Glutamatergic neuron (in vitro differentiated cells): ENCODE results near the gene MICAL3. TPM values are rescaled to one million over a fixed set of nuclear protein-coding genes. Genes with fewer than 3 reads are reported as not detected.

Experiments
- DNase-seq: peaks from one replicate; pipeline ENCODE4 v3.0.0; 2022
- H3K27ac Mint-ChIP-seq: one replicate; pipeline ENCODE4 v1.8.0; 2020; ENCODE audit warnings: mild to moderate bottlenecking, mixed read lengths, inconsistent platforms; ENCODE audit not compliant: unreplicated experiment
- H3K27me3 Mint-ChIP-seq: one replicate; pipeline ENCODE4 v1.8.0; 2020; ENCODE audit warnings: mild to moderate bottlenecking, moderate library complexity, mixed read lengths, inconsistent platforms; ENCODE audit not compliant: unreplicated experiment
- H3K36me3 Mint-ChIP-seq: one replicate; pipeline ENCODE4 v1.8.0; 2020; ENCODE audit warnings: mild to moderate bottlenecking, mixed read lengths, inconsistent platforms; ENCODE audit not compliant: unreplicated experiment
- H3K4me1 Mint-ChIP-seq: one replicate; pipeline ENCODE4 v1.8.0; 2020; ENCODE audit warnings: mild to moderate bottlenecking, low read depth, mixed read lengths, inconsistent platforms; ENCODE audit not compliant: unreplicated experiment
- H3K4me3 Mint-ChIP-seq: one replicate; pipeline ENCODE4 v1.8.0; 2020; ENCODE audit warnings: mild to moderate bottlenecking, mixed read lengths, inconsistent platforms; ENCODE audit not compliant: unreplicated experiment
- H3K9me3 Mint-ChIP-seq: one replicate; pipeline ENCODE4 v1.8.0; 2020; ENCODE audit warnings: mild to moderate bottlenecking, moderate library complexity, mixed read lengths, inconsistent platforms; ENCODE audit not compliant: unreplicated experiment
- total RNA-seq: library from RNA; stranded (reverse); fragmentation: NEBNext Ultra II Directional; extraction: Animal tissue kit (Norgen Biotek cat#: 25700); gene quantifications from one replicate; pipeline ENCODE4 v1.2.1, GENCODE V29; 2021; ENCODE audit not compliant: unreplicated experiment
- TF ChIP-seq, protein P1 (sequence below): fragments of 200-600 bp; sonication (generic); IDR thresholded peaks from one replicate; pipeline ENCODE4 v1.5.0; 2021; ENCODE audit not compliant: partially characterized antibody, unreplicated experiment

MICAL3 gene
- total RNA-seq, 1 donor from 2014 or later = 132 TPM

DNA sequence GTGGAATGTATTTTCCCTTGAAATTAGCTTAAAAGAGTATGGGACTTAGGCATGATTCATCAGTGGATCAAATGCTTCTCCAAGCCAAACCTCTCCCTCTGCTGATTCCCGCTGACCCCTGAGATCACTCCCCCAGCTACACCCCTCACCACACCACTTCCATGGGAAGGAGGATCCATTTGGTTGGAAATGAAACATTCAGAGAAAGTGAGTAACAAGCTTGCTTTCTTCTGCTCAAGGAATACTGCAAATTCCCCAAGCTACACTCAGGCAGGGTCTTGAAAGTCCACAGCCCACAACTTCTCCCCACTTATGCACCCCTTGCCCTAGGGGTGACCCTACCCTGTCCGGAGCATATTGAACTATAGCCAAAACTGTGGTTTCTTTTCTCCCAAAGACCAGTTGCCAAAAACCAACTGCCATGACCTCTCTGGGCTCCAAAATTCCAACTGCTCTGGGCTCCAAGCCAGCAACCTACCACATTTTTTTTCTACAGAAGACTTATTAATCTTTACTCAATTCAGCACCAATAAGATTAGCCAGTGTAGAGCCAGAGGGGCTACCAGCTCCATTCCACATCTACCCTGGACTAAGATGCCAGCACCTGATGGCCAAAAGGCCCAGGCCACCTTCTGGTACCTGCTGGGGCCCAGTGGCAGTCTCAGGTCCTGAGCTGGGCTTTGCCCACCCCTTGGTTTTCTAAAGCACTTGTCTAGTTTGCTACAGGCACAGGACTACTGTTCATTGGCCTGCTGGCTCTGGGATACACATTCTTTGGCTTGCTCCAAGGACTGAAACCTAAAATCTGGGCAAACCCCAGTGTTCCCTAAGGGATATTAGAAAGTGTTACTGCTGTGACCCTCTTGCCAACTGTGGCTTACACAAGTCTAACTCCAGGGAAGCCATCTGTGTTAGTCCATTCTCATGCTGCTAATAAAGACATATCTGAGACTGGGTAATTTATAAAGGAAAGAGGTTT is 101.1 kb downstream of the MICAL3 start:
- TF ChIP-seq, protein P1, sequence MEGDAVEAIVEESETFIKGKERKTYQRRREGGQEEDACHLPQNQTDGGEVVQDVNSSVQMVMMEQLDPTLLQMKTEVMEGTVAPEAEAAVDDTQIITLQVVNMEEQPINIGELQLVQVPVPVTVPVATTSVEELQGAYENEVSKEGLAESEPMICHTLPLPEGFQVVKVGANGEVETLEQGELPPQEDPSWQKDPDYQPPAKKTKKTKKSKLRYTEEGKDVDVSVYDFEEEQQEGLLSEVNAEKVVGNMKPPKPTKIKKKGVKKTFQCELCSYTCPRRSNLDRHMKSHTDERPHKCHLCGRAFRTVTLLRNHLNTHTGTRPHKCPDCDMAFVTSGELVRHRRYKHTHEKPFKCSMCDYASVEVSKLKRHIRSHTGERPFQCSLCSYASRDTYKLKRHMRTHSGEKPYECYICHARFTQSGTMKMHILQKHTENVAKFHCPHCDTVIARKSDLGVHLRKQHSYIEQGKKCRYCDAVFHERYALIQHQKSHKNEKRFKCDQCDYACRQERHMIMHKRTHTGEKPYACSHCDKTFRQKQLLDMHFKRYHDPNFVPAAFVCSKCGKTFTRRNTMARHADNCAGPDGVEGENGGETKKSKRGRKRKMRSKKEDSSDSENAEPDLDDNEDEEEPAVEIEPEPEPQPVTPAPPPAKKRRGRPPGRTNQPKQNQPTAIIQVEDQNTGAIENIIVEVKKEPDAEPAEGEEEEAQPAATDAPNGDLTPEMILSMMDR = no peak
- Mint-ChIP-seq H3K27ac (no peak overlapping the region), H3K36me3 (peaks cover 4% of the 10 kb centered on the region), H3K27me3 (peaks cover 4% of the 10 kb centered on the region), H3K4me1 (peaks cover 45% of the 10 kb centered on the region), H3K9me3 (peaks cover 7% of the 10 kb centered on the region), H3K4me3 (no peak overlapping the region)
- no peak for DNase-seq

DNA sequence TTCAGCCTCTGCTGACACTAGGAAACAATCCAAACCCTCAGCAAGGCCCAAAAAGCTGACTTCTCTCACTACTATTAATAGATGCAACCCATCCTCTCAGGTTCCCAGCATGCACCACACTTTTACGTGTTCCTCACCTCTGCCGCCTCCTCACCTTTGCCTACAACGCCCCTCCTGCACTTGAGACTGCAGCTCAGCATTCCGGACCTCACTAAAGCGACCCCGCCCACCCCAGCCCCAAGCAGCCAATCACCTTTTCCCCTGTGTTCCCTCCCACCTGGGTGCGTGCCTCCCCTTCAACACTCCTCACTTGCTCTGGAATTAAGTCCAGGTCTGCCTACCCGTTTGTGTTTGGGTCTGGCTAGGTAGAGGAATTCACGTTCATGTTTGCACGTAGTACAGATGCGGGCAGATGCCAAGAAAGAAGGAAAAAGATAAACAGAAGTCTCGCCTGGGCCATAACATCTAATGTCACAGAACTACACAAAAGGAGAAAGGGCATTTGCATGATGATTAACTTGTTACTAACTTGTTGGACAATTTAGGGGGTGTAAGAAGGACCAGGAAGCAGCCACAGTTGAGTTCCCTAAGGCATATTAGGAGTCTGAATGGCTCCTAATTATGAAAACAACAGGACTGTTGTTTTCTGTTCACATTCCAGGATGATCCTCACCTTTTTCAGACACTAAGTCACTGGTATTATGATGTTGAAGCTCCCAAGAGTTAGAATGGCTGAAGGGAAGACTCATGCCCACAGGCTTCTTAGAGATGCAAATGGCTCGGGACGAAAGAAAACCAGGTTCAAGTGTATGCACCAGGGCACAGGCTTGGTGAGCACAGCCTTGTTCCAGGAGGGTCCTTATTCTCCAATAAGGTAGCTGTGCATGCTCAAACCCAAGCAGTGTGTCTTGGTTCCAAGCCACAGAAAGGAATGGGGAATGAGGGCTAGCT is 102.2 kb downstream of the MICAL3 start:
- Mint-ChIP-seq H3K4me1 (peaks cover 42% of the 10 kb centered on the region), H3K27me3 (peaks cover 4% of the 10 kb centered on the region), H3K36me3 (no peaks in the 10 kb centered on the region), H3K27ac (no peak overlapping the region), H3K4me3 (no peak overlapping the region), H3K9me3 (peaks cover 5% of the 10 kb centered on the region)
- no peak for DNase-seq
- TF ChIP-seq, protein P1 = no peak

DNA sequence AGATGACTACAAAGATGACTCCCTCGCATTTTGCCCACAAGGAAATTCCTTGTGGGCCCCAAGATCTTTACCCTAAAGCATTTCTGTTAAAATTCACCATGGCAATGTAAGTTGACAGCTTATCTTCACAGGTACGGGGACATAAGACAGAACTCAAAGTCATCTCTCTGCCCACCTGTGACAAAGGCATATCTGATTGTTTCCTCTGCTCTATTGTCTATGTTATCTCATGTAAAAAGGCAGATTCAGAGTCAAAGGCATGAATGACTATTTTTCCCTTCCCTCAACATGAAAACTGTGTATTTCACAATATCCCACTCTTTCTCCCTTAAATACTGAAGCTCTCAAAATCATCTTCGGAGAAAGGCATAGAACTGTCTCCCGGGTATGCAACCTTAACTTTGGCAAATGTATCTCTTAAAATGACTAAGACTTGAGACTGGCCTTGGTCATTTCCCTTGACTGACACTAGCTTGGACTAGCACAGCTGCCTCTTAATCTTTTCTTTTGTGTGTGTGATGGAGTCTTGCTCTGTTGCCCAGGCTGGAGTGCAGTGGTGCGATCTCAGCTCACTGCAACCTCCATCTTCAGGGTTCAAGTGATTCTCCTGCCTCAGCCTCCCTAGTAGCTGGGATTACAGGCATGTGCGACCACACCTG is 103.2 kb downstream of the MICAL3 start:
- peaks cover 37% of the 10 kb centered on the region for H3K4me1 Mint-ChIP-seq
- peaks cover 4% of the 10 kb centered on the region for H3K27me3 Mint-ChIP-seq
- TF ChIP-seq, protein P1 = no peak
- no peak overlapping the region for H3K27ac Mint-ChIP-seq
- no peaks in the 10 kb centered on the region for H3K36me3 Mint-ChIP-seq
- peaks cover 4% of the 10 kb centered on the region for H3K9me3 Mint-ChIP-seq
- no peak for DNase-seq
- H3K4me3 Mint-ChIP-seq = no peak overlapping the region

DNA sequence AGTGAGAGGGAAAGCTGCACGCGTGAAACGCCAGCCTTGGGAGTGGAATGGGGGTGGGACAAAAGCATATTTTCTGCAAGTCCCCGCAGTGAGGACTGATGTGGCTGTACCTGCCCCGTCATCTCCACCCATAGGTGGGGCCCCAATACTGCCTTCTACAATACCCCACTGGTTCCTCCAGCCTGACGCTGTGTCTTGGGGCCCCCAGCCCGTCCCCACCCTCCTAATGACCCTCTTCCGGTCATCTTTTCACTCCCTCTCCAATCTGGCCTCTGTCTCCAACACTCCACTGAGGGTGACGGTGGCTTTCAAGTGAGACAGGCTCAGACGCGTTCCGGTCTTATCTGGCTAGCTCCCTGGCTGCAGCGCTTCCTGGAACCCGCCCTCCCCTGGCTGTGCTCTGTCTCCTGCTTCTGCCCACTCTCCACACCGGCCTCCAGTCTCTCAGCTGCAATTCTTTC is 104.2 kb downstream of the MICAL3 start:
- Mint-ChIP-seq H3K27me3 (peaks cover 4% of the 10 kb centered on the region), H3K27ac (peak overlapping the region; percentile 30), H3K4me3 (peak overlapping the region; percentile 1), H3K4me1 (peaks cover 35% of the 10 kb centered on the region), H3K36me3 (no peaks in the 10 kb centered on the region), H3K9me3 (peaks cover 4% of the 10 kb centered on the region)
- TF ChIP-seq, protein P1 = no peak
- DNase-seq = no peak
